Lower lobe of right lung (tissue), 2 donors: ENCODE data around the gene ANKH. TPM values are rescaled to one million over a fixed set of nuclear protein-coding genes. Genes with fewer than 3 reads are reported as not detected.
"Not testable (repeated sequence)": the region's sequence is repeated elsewhere in the genome, so short reads cannot be mapped to it uniquely, and the experiment has no call there.

Experiments
- ATAC-seq, 2 donors: fragments of 200-7000 bp; cut with Tn5 transposase; one replicate each; pipeline ENCODE4 v1.9.1; 2020 to 2022; ENCODE audit warnings: mild to moderate bottlenecking in 2 of 2, moderate library complexity in 2 of 2
- DNase-seq: peaks from one replicate; pipeline ENCODE4 v3.0.0-alpha.2; 2020
- H3K27ac ChIP-seq: fragments of 200-600 bp; one replicate; pipeline ENCODE4 v1.8.0; 2022
- H3K27me3 ChIP-seq: fragments of 200-600 bp; one replicate; pipeline ENCODE4 v1.8.0; 2022; ENCODE audit warnings: low read depth
- H3K36me3 ChIP-seq: fragments of 200-600 bp; one replicate; pipeline ENCODE4 v1.8.0; 2022; ENCODE audit warnings: mild to moderate bottlenecking
- H3K4me1 ChIP-seq: fragments of 200-600 bp; one replicate; pipeline ENCODE4 v1.8.0; 2022
- H3K4me3 ChIP-seq: fragments of 200-600 bp; one replicate; pipeline ENCODE4 v1.8.0; 2022; ENCODE audit warnings: mild to moderate bottlenecking
- H3K9me3 ChIP-seq: fragments of 200-600 bp; one replicate; pipeline ENCODE4 v1.8.0; 2022
- intact Hi-C: fragments of 100-400 bp; cut with DNase I; formaldehyde crosslinking; loops from one replicate; pipeline ENCODE4 v1.11.0; 2022
- total RNA-seq: library from RNA; stranded (reverse); fragmentation: NEBNext Ultra II Directional; extraction: Animal tissue kit (Norgen Biotek cat#: 25700); gene quantifications from one replicate; pipeline ENCODE4 v1.2.1, GENCODE V29; 2021
- TF ChIP-seq, protein P1 (sequence below): fragments of 200-600 bp; IDR thresholded peaks from one replicate; pipeline ENCODE4 v1.8.0; 2022; ENCODE audit warnings: antibody characterized with exemption, mild to moderate bottlenecking
- donor health status: DM: no; HTN: yes; CAD: no; lungs with severe emphysema.

ANKH gene
- total RNA-seq, 1 donor from 2014 or later, result 53.7 TPM

DNA sequence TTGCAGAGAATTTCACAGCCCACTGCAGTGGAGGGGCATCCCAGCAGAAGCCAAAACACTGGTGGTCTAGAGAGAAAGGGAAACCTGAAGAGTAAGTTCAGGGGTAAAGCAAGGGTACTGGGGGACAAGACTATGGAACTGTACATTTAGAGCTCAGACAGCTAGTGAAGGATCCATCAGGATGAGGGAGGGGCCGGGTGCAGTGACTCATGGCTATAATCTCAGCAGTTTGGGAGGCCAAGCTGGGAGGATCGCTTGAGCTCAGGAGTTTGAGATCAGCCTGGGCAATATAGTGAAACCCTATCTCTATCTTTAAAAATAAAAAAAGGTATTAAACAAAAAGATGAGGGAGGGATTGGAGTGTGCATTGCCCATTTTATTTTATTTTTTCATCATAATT, 7.8 kb upstream of the ANKH start:
- intact Hi-C loops, result loop anchor here (10.0 kb wide), 1 partner anchor 155 kb away; no protein-coding TSS in a partner anchor
- H3K4me1 ChIP-seq, result no peaks in the 10 kb centered on the region
- no peaks in the 10 kb centered on the region for H3K27me3 ChIP-seq
- TF ChIP-seq, protein P1, sequence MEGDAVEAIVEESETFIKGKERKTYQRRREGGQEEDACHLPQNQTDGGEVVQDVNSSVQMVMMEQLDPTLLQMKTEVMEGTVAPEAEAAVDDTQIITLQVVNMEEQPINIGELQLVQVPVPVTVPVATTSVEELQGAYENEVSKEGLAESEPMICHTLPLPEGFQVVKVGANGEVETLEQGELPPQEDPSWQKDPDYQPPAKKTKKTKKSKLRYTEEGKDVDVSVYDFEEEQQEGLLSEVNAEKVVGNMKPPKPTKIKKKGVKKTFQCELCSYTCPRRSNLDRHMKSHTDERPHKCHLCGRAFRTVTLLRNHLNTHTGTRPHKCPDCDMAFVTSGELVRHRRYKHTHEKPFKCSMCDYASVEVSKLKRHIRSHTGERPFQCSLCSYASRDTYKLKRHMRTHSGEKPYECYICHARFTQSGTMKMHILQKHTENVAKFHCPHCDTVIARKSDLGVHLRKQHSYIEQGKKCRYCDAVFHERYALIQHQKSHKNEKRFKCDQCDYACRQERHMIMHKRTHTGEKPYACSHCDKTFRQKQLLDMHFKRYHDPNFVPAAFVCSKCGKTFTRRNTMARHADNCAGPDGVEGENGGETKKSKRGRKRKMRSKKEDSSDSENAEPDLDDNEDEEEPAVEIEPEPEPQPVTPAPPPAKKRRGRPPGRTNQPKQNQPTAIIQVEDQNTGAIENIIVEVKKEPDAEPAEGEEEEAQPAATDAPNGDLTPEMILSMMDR, result no peak
- H3K27ac ChIP-seq, result no peak overlapping the region
- ATAC-seq (no peak), DNase-seq (no peak)
- no peaks in the 10 kb centered on the region for H3K36me3 ChIP-seq
- H3K4me3 ChIP-seq, result no peak overlapping the region
- no peaks in the 10 kb centered on the region for H3K9me3 ChIP-seq

DNA sequence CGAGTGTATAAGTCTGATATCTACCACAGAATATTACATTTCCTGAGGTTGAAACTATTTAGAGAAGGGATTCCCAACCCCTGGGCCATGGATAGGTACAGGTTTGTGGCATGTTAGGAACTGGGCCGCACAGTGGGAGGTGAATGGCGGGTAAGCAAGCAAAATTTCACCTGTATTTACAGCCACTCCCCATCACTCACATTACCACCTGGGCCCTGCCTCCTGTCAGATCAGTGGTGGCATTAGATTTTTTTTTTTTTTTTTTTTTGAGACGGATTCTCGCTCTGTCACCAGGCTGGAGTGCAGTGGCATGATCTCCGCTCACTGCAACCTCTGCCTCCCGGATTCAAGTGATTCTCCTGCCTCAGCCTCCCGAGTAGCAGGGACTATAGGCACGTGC, 6.6 kb upstream of the ANKH start:
- H3K9me3 ChIP-seq, H3K4me1 ChIP-seq, H3K4me3 ChIP-seq, DNase-seq, H3K27me3 ChIP-seq, ATAC-seq, H3K27ac ChIP-seq, H3K36me3 ChIP-seq: not testable (repeated sequence)
- intact Hi-C loops, result loop anchor here (10.0 kb wide), 1 partner anchor 153 kb away; no protein-coding TSS in a partner anchor

DNA sequence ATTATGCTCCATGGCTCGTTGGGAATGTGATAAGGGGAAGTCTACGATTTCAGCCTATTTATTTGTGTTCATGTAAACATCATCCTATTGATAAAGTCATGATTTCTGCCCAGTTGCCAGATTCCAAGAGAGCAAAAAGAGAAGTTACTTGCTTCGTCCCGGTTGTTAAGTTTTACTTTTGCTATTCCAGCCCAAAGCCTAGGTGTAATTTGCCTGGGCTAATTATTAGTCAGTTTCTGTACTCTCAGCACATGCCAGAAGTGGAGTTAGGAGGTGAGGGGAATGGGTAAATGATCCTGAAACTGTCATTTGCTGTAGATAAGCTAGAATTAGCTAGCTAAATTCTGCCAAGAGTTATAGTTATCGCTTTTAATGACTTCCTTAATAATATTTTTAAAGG, 4.5 kb upstream of the ANKH start:
- ATAC-seq, result no peak
- no peak overlapping the region for H3K4me3 ChIP-seq
- DNase-seq, result no peak
- H3K27me3 ChIP-seq, result no peaks in the 10 kb centered on the region
- TF ChIP-seq, protein P1, result no peak
- no peak overlapping the region for H3K27ac ChIP-seq
- no peaks in the 10 kb centered on the region for H3K36me3 ChIP-seq
- no peaks in the 10 kb centered on the region for H3K9me3 ChIP-seq
- peaks cover 4% of the 10 kb centered on the region for H3K4me1 ChIP-seq
- intact Hi-C loops, result loop anchor here (10.0 kb wide), 1 partner anchor 151 kb away; no protein-coding TSS in a partner anchor

DNA sequence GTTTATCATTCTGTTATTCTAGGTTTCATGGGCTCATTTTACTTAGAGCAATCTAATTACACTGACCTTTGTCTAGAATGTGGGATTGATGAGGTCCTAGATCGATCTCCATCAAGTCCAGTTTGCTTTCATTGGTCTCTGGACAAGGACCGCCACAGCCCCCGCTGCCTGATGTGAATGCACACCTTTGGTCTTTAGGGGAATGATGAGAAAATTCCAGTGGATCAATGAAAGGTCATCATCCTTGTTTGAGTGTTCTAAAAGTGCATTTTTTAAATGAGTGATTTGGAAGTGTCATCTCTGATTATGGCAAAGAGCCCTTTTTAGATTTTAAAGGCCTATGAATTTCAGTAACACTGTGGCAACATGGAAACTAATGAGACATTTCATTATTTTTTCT, 2.2 kb upstream of the ANKH start:
- peaks cover 19% of the 10 kb centered on the region for H3K4me1 ChIP-seq
- ATAC-seq (no peak), DNase-seq (no peak)
- intact Hi-C loops, result loop anchor here (10.0 kb wide), 1 partner anchor 149 kb away; no protein-coding TSS in a partner anchor
- H3K4me3 ChIP-seq, result no peak overlapping the region
- no peaks in the 10 kb centered on the region for H3K36me3 ChIP-seq
- no peaks in the 10 kb centered on the region for H3K27me3 ChIP-seq
- no peak overlapping the region for H3K27ac ChIP-seq
- no peaks in the 10 kb centered on the region for H3K9me3 ChIP-seq
- TF ChIP-seq, protein P1, result no peak

DNA sequence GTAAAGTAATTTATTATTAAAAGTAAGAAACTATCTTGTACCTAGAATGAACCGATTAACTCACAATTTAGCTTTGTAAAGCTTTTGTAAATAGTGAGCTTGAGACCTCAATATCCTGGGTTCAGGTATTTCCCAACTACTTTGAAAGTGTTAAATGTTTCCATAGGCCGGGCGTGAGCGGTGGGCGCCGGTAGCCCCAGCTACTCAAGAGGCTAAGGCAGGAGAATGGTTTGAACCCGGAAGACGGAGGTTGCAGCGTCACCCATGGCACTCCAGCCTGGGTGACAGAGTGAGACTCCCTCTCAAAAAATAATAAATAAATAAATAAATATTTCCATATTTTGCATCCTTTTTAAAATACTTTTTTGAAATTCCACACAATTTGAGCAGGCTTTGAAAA, 1.5 kb upstream of the ANKH start:
- intact Hi-C loops, result loop anchor here (10.0 kb wide), 1 partner anchor 148 kb away; no protein-coding TSS in a partner anchor
- Histone ChIP-seq H3K27ac (peak overlapping the region; percentile 92), H3K4me1 (peaks cover 19% of the 10 kb centered on the region), H3K36me3 (no peaks in the 10 kb centered on the region), H3K9me3 (no peaks in the 10 kb centered on the region), H3K27me3 (no peaks in the 10 kb centered on the region), H3K4me3 (peak overlapping the region; percentile 79)
- ATAC-seq (no peak), DNase-seq (no peak)
- TF ChIP-seq, protein P1, result no peak

DNA sequence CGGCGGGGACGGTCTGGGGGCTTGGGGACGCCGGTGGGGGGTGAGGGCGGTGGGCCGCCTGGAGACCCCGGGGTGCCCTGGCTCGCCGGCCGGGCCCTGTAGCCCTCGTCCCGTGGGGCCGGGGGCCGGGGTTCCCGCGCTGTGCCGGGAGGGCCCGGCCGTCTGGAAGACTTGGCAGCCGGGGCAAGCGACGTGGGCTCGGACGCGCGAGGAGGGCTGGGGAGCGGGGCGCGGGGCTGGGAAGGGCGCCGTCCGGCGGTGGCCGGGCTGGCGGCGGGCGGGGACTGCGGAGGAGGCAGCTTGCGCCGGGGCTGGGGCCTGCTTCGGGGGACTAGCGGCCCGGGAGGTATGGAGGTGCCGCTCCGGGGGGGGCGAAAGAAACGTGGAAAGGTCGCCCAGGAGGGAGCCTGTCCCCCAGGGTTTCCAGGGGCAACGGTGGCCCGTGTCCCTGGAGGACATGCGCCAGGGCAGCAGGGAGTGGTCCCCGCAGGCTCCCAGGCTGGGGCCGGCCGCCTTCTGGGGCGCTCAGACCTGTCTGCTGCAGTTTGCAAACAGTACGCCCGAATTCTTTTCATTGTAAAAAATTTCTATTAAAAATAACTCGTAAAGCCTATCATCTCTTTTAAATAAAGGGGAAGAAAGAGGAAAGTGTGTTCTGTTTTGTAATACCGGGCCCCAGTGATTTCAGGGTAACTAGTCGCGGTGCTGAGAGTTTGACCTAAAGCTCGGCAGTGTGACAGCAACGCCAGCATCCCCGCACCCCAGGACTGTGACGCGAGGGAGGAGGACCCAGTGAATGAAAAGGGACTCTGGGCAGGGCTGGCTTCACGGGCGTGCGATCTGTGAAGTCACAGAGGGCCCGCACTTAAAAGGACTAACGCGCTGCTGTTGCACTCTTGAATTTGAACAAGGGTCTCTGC, 752 bp upstream of the ANKH start:
- H3K9me3 ChIP-seq, result no peaks in the 10 kb centered on the region
- H3K4me1 ChIP-seq, result peaks cover 19% of the 10 kb centered on the region
- no peaks in the 10 kb centered on the region for H3K36me3 ChIP-seq
- TF ChIP-seq, protein P1, result peak; percentile 30
- no peaks in the 10 kb centered on the region for H3K27me3 ChIP-seq
- intact Hi-C loops, result loop anchor here (10.0 kb wide), 1 partner anchor 148 kb away; no protein-coding TSS in a partner anchor
- peak overlapping the region; percentile 92 for H3K27ac ChIP-seq
- H3K4me3 ChIP-seq, result peak overlapping the region; percentile 79
- DNase-seq (peak; percentile 81), ATAC-seq (peak; percentile 82 to 83)
